ENCODE data around the gene C2CD2. TPM values are rescaled to one million over a fixed set of nuclear protein-coding genes. Genes with fewer than 3 reads are reported as not detected.

The C2CD2 gene
- polyA plus RNA-seq, 1 of the 3 experiments (the other 2 are of a cell fraction) = 9.7 TPM

GRCh38 chr21:41965461-41966013, 11.7 kb upstream of the C2CD2 start:
- Histone ChIP-seq H3F3A (replicated peaks; ENCODE audit: insufficient read depth) (no peaks in the 10 kb centered on the region), H3K4me1 (ENCODE audit: control insufficient read depth in 1 of 2, insufficient read depth in 2 of 2, low read depth in 1 of 2, low read length in 1 of 2) (no peaks in the 10 kb centered on the region)
- WGBS (ENCODE audit: low lambda C conversion rate) = 70% methylated on average over 10 of the region's 10 CpGs

More at GRCh38 chr21:41965461-41966013, 11.7 kb upstream of the C2CD2 start:
- no peak for DNase-seq
- Histone ChIP-seq H3K9me2 (no peaks in the 10 kb centered on the region), H4K20me1 (ENCODE audit: insufficient read depth) (no peaks in the 10 kb centered on the region), H3K4me3 (ENCODE audit: low read depth in 2 of 2, low read length in 1 of 2) (no peak overlapping the region), H3K27ac (ENCODE audit: low read depth in 2 of 2, low read length in 1 of 2) (no peak overlapping the region), H3K9me3 (no peaks in the 10 kb centered on the region), H3K4me2 (no peak overlapping the region), H3K36me3 (replicated peaks in 1 of 2; ENCODE audit: control insufficient read depth in 1 of 2, insufficient read depth in 2 of 2, low read length in 1 of 2) (no peaks in the 10 kb centered on the region), H3K79me2 (ENCODE audit: insufficient read depth) (no peaks in the 10 kb centered on the region), H3K27me3 (ENCODE audit: insufficient read depth) (peaks cover 6% of the 10 kb centered on the region; the same call in 1 of the 2 replicates), H2AFZ (ENCODE audit: low read depth) (no peak overlapping the region), H3K9ac (no peak overlapping the region)
- ChIA-PET POLR2A (no interaction called here), CTCF (no interaction called here)
- TF ChIP-seq ZBTB33 (IDR thresholded peaks at IDR 0.05; ENCODE audit: borderline replicate concordance, low read depth) (no peak), REST (IDR thresholded peaks at IDR 0.05; ENCODE audit: low read depth, low read length) (no peak), EP300 (IDR thresholded peaks at IDR 0.05; ENCODE audit: borderline replicate concordance in 1 of 2, low read depth in 1 of 2, low read length in 1 of 2) (no peak), IRF3 (IDR thresholded peaks at IDR 0.05; ENCODE audit: low read depth, low read length) (no peak), TCF12 (IDR thresholded peaks at IDR 0.05) (no peak), RAD21 (IDR thresholded peaks at IDR 0.05; ENCODE audit: low read length) (no peak), FOXJ3 (CRISPR knock-in tag; IDR thresholded peaks at IDR 0.05) (no peak), TAF1 (IDR thresholded peaks at IDR 0.05; ENCODE audit: borderline replicate concordance, low read depth, low read length) (no peak), ELF1 (IDR thresholded peaks at IDR 0.05) (no peak), SMC3 (IDR thresholded peaks at IDR 0.05; ENCODE audit: low read depth, low read length) (no peak), NFIC (IDR thresholded peaks at IDR 0.05; ENCODE audit: borderline replicate concordance) (no peak), MAX (IDR thresholded peaks at IDR 0.05; ENCODE audit: low read depth) (no peak), RXRA (IDR thresholded peaks at IDR 0.05; ENCODE audit: borderline replicate concordance, low read depth) (no peak), YY1 (IDR thresholded peaks at IDR 0.05; ENCODE audit: low read depth) (no peak)
